K562 (cell line): Measurements from ENCODE around the gene CCNI. TPM values are rescaled to one million over a fixed set of nuclear protein-coding genes. Genes with fewer than 3 reads are reported as not detected.

ENCODE experiments used
- BACH1 ChIP-seq: fragments of 200-800 bp; sonication (Bioruptor generic); IDR thresholded peaks from 2 replicates; pipeline ENCODE4 v1.6.1; 2016; ENCODE audit warnings: missing genetic modification characterization, missing compliant biosample characterization
- BRCA1 ChIP-seq, 2 experiments: fragments of 450-650 bp in 1 of 2; sonication (generic) in 1 of 2; formaldehyde crosslinking in 1 of 2; IDR thresholded peaks; 2 replicates each; pipeline versions ENCODE4 v1.5.0 to v1.6.1; 2017 to 2020; ENCODE audit warnings: mild to moderate bottlenecking in 1 of 2, missing genetic modification reagents in 1 of 2
- CSDE1 ChIP-seq, 2 experiments: fragments of 450-650 bp; IDR thresholded peaks; 2 replicates each; pipeline ENCODE4 v1.6.1; 2016; ENCODE audit warnings: mild to moderate bottlenecking in 1 of 2
- ERF ChIP-seq: fragments of 450-650 bp; formaldehyde crosslinking; IDR thresholded peaks from 2 replicates; pipeline ENCODE4 v1.4.0; 2020; ENCODE audit warnings: mild to moderate bottlenecking, mixed read lengths
- ESRRA ChIP-seq: fragments of 450-650 bp; IDR thresholded peaks from 2 replicates; pipeline ENCODE4 v1.6.1; 2014; ENCODE audit warnings: low read depth, mild to moderate bottlenecking, moderate library complexity, borderline replicate concordance
- ILF3 ChIP-seq: fragments of 450-650 bp; IDR thresholded peaks from 2 replicates; pipeline ENCODE4 v1.6.1; 2018; ENCODE audit warnings: antibody characterized with exemption, mild to moderate bottlenecking, moderate library complexity, borderline replicate concordance
- IRF2 ChIP-seq: sonication (generic); formaldehyde crosslinking; IDR thresholded peaks from 2 replicates; pipeline ENCODE4 v1.8.1; 2022; ENCODE audit warnings: mild to moderate bottlenecking, missing genetic modification reagents
- NFIC ChIP-seq: fragments of 450-650 bp; IDR thresholded peaks from 2 replicates; pipeline ENCODE4 v1.6.1; 2017; ENCODE audit warnings: mild to moderate bottlenecking, inconsistent platforms
- POLR2AphosphoS2 ChIP-seq: IDR thresholded peaks from 2 replicates; pipeline ENCODE4 v1.6.1; 2012; ENCODE audit warnings: low read length, improper control_type of control experiment
- RBM22 ChIP-seq: fragments of 200-400 bp; formaldehyde crosslinking; IDR thresholded peaks from 2 replicates; pipeline ENCODE4 v1.6.1; 2018; ENCODE audit warnings: low read length, low read depth; ENCODE audit not compliant: poor library complexity, severe bottlenecking
- SMARCB1 ChIP-seq: IDR thresholded peaks from 2 replicates; pipeline ENCODE4 v1.6.1; 2011; ENCODE audit warnings: improper control_type of control experiment, low read depth; ENCODE audit not compliant: insufficient read length
- TAF7 ChIP-seq: fragments of 450-650 bp; IDR thresholded peaks from 2 replicates; pipeline ENCODE4 v1.6.1; 2016; ENCODE audit warnings: missing genetic modification characterization, missing compliant biosample characterization
- ZBTB8A ChIP-seq: fragments of 450-650 bp; IDR thresholded peaks from 2 replicates; pipeline ENCODE4 v1.6.1; 2018; ENCODE audit warnings: mild to moderate bottlenecking, moderate library complexity; ENCODE audit not compliant: partially characterized antibody
- ZNF239 ChIP-seq: fragments of 250-450 bp; sonication (Bioruptor Pico); IDR thresholded peaks from 2 replicates; pipeline ENCODE4 v1.4.0; 2020; ENCODE audit warnings: mild to moderate bottlenecking
- ZNF436 ChIP-seq: fragments of 250-450, 450-650 bp; sonication (Bioruptor Pico); formaldehyde crosslinking; IDR thresholded peaks from 2 replicates; pipeline ENCODE4 v1.7.0; 2020; ENCODE audit warnings: mild to moderate bottlenecking
- ZNF561 ChIP-seq: fragments of 450-650 bp; formaldehyde crosslinking; conservative IDR thresholded peaks from 2 replicates; pipeline ENCODE4 v1.4.0; 2020; ENCODE audit warnings: mild to moderate bottlenecking, moderate library complexity
- ZSCAN32 ChIP-seq: fragments of 450-650 bp; formaldehyde crosslinking; IDR thresholded peaks from 2 replicates; pipeline ENCODE4 v1.4.0; 2020; ENCODE audit warnings: mild to moderate bottlenecking, moderate library complexity
- polyA plus RNA-seq, 8 experiments: library from polyadenylated mRNA; depleted of rRNA in 4 of 8; stranded (reverse) in 5 of 8; unstranded in 3 of 8; fragments of >200 nt; fragmentation: Nextera tagmentation in 2 of 8; fragmentation: Illumina TruSeq in 1 of 8; extraction: Ambion mirVana in 2 of 8; extraction: Trizol in 1 of 8; gene quantifications; 2 replicates each; pipeline versions ENCODE4 v1.2.1 to v1.2.3, GENCODE V29; 2011 to 2014; ENCODE audit warnings: inconsistent platforms in 1 of 8, missing spikeins in 1 of 8
- total RNA-seq, 7 experiments: library from RNA; depleted of rRNA in 6 of 7; stranded (reverse); fragments of >200 nt in 6 of 7; fragmentation: Illumina TruSeq in 2 of 7; extraction: Trizol in 2 of 7; gene quantifications; 2 replicates each; pipeline versions ENCODE4 v1.2.1 to v1.2.3, GENCODE V29; 2011 to 2021; ENCODE audit warnings: low replicate concordance in 1 of 7
- TF ChIP-seq, protein P1 (sequence below), 2 experiments: fragments of 150-350 bp in 1 of 2; IDR thresholded peaks; 2 replicates each; pipeline ENCODE4 v1.6.1; 2012 to 2016; ENCODE audit warnings: low read depth in 2 of 2, low read length in 2 of 2, mild to moderate bottlenecking in 1 of 2, moderate library complexity in 1 of 2
- TF ChIP-seq, protein P2 (sequence below): fragments of 450-650 bp; IDR thresholded peaks from 2 replicates; pipeline ENCODE4 v1.6.1; 2016
- TF ChIP-seq, protein P3 (sequence below): sonication (generic); formaldehyde crosslinking; IDR thresholded peaks from 2 replicates; pipeline ENCODE4 v1.8.1; 2023; ENCODE audit warnings: mild to moderate bottlenecking, missing genetic modification reagents

The CCNI gene
- total and polyA plus RNA-seq, 9 of the 15 experiments (the other 6 are each of a cell fraction or from before 2014, with no cell fraction given), result 43.3 to 159 (median 98.5) TPM

DNA sequence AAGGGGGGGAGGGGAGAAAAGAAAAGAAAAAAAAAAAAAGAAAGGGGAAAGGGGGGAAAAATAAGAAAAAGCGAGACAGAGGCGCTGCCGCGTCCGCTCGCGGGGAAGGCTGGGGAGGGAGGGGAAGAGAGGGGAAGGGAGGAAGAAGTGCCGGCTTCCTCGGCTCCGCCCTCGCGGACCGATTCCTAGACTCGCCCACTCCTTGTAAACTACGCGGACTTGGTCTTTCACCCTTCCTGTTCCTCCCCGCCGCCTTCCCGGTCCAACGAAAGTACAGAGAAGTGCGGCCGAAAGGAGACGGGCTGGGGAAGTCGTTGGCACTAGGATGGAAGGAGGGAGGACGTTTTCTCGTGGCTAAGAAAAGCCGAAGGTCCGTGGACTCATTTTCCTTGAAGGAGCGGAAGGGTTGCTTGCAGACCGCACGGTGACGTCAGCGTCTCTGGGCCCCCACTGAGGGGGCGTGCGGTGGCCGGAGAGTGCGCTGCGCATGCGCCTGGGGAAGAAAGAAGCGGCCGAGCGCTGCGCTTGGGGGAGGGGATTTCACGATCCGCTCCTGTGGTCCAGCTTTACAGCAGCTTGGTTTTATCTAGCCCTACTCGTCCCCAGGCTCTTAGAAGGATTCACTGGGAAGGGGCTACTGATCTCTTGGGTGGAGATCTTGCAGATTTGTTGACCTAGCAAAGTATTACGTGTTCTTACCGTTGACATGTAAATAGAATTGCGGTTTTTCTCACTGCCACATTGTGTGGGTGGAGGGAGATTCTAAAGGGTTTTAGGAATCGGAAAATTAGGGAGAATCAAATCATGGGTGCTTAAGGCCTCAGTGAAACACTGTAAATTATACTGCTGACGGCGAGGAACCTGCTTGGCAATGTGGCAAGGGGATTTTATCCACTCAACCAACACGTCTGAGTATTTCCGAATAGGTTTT, at the start of gene CCNI (continued):
- no peak; the same call in 1 of the 2 replicates for TF ChIP-seq ILF3
- no peak for TF ChIP-seq BRCA1 (IDR thresholded peaks at IDR 0.05)
- no peak for TF ChIP-seq BRCA1 (CRISPR knock-in tag; IDR thresholded peaks at IDR 0.05)
- TF ChIP-seq ZNF239 (CRISPR knock-in tag), result no peak
- TF ChIP-seq ZBTB8A, result peak; percentile 46
- TF ChIP-seq POLR2AphosphoS2, result peak; percentile 83; the same call in 1 of the 2 replicates
- TF ChIP-seq ERF (CRISPR knock-in tag), result peak; percentile 82; the same call in 1 of the 2 replicates
- TF ChIP-seq SMARCB1, result no peak
- no peak; the same call in 1 of the 2 replicates for TF ChIP-seq NFIC
- TF ChIP-seq IRF2 (CRISPR knock-in tag), result no peak
- no peak for TF ChIP-seq ZNF436 (CRISPR knock-in tag)
- TF ChIP-seq BACH1, result no peak
- no peak for TF ChIP-seq ZSCAN32 (CRISPR knock-in tag)
- no peak for TF ChIP-seq ZNF561
- peak in 1 of 2 experiments; percentile 81; a peak in 2 of 4 replicates for TF ChIP-seq CSDE1 (IDR thresholded peaks at IDR 0.05)
- TF ChIP-seq, protein P1, sequence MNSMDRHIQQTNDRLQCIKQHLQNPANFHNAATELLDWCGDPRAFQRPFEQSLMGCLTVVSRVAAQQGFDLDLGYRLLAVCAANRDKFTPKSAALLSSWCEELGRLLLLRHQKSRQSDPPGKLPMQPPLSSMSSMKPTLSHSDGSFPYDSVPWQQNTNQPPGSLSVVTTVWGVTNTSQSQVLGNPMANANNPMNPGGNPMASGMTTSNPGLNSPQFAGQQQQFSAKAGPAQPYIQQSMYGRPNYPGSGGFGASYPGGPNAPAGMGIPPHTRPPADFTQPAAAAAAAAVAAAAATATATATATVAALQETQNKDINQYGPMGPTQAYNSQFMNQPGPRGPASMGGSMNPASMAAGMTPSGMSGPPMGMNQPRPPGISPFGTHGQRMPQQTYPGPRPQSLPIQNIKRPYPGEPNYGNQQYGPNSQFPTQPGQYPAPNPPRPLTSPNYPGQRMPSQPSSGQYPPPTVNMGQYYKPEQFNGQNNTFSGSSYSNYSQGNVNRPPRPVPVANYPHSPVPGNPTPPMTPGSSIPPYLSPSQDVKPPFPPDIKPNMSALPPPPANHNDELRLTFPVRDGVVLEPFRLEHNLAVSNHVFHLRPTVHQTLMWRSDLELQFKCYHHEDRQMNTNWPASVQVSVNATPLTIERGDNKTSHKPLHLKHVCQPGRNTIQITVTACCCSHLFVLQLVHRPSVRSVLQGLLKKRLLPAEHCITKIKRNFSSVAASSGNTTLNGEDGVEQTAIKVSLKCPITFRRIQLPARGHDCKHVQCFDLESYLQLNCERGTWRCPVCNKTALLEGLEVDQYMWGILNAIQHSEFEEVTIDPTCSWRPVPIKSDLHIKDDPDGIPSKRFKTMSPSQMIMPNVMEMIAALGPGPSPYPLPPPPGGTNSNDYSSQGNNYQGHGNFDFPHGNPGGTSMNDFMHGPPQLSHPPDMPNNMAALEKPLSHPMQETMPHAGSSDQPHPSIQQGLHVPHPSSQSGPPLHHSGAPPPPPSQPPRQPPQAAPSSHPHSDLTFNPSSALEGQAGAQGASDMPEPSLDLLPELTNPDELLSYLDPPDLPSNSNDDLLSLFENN (IDR thresholded peaks at IDR 0.05; ENCODE audit: low read depth in 2 of 2, low read length in 2 of 2), result peak in 1 of 2 experiments; percentile 45; a peak in 2 of 4 replicates
- peak; percentile 4 for TF ChIP-seq RBM22
- peak; percentile 97 for TF ChIP-seq TAF7
- TF ChIP-seq ESRRA, result peak; percentile 90
- TF ChIP-seq, protein P2, sequence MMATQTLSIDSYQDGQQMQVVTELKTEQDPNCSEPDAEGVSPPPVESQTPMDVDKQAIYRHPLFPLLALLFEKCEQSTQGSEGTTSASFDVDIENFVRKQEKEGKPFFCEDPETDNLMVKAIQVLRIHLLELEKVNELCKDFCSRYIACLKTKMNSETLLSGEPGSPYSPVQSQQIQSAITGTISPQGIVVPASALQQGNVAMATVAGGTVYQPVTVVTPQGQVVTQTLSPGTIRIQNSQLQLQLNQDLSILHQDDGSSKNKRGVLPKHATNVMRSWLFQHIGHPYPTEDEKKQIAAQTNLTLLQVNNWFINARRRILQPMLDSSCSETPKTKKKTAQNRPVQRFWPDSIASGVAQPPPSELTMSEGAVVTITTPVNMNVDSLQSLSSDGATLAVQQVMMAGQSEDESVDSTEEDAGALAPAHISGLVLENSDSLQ, result no peak; the same call in 1 of the 2 replicates
- TF ChIP-seq, protein P3, sequence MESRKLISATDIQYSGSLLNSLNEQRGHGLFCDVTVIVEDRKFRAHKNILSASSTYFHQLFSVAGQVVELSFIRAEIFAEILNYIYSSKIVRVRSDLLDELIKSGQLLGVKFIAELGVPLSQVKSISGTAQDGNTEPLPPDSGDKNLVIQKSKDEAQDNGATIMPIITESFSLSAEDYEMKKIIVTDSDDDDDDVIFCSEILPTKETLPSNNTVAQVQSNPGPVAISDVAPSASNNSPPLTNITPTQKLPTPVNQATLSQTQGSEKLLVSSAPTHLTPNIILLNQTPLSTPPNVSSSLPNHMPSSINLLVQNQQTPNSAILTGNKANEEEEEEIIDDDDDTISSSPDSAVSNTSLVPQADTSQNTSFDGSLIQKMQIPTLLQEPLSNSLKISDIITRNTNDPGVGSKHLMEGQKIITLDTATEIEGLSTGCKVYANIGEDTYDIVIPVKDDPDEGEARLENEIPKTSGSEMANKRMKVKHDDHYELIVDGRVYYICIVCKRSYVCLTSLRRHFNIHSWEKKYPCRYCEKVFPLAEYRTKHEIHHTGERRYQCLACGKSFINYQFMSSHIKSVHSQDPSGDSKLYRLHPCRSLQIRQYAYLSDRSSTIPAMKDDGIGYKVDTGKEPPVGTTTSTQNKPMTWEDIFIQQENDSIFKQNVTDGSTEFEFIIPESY (CRISPR knock-in tag), result peak; percentile 48; the same call in 1 of the 2 replicates
